HEK293T (cell line): ENCODE data around the gene MFNG.
"Not testable (repeated sequence)": the region's sequence is repeated elsewhere in the genome, so short reads cannot be mapped to it uniquely, and the experiment has no call there.

Experiments
- CTCF ChIA-PET: fragments of 350-600 bp; formaldehyde crosslinking; extraction: SDS; loops from one replicate; lab custom pipeline; 2021; ENCODE audit warnings: antibody characterized with exemption, inconsistent platforms; lab: Yijun Ruan, JAX
- POLR2A ChIA-PET: fragments of 350-600 bp; formaldehyde crosslinking; extraction: SDS; loops from one replicate; lab custom pipeline; 2020; ENCODE audit warnings: antibody characterized with exemption, inconsistent platforms; lab: Yijun Ruan, JAX
- DNase-seq: peaks from one replicate; pipeline ENCODE4 v3.0.0; 2012; ENCODE audit warnings: mixed read lengths; ENCODE audit errors: extremely low spot score
- ARNT ChIP-seq: fragments of 450-650 bp; IDR thresholded peaks from 2 replicates; pipeline ENCODE4 v1.6.1; 2017; ENCODE audit warnings: mild to moderate bottlenecking
- BHLHE40 ChIP-seq: fragments of 450-650 bp; IDR thresholded peaks from 2 replicates; pipeline ENCODE4 v1.6.1; 2016; ENCODE audit warnings: mild to moderate bottlenecking, moderate library complexity, borderline replicate concordance
- CTBP1 ChIP-seq: fragments of 450-650 bp; IDR thresholded peaks from 2 replicates; pipeline ENCODE4 v1.6.1; 2016; ENCODE audit warnings: borderline replicate concordance
- ELF4 ChIP-seq: fragments of 450-650 bp; IDR thresholded peaks from 2 replicates; pipeline ENCODE4 v1.6.1; 2017; ENCODE audit warnings: antibody characterized with exemption
- FOXA1 ChIP-seq: fragments of 450-650 bp; IDR thresholded peaks from 2 replicates; pipeline ENCODE4 v1.6.1; 2016; ENCODE audit warnings: mild to moderate bottlenecking
- FOXK2 ChIP-seq: fragments of 450-650 bp; IDR thresholded peaks from 2 replicates; pipeline ENCODE4 v1.6.1; 2016; ENCODE audit warnings: mild to moderate bottlenecking
- FOXM1 ChIP-seq: fragments of 450-650 bp; IDR thresholded peaks from 2 replicates; pipeline ENCODE4 v1.6.1; 2017; ENCODE audit warnings: mild to moderate bottlenecking, borderline replicate concordance
- HDGF ChIP-seq: fragments of 450-650 bp; IDR thresholded peaks from 2 replicates; pipeline ENCODE4 v1.6.1; 2017; ENCODE audit warnings: antibody characterized with exemption, borderline replicate concordance
- L3MBTL2 ChIP-seq: fragments of 450-650 bp; conservative IDR thresholded peaks from 2 replicates; pipeline ENCODE4 v1.6.1; 2016; ENCODE audit warnings: mild to moderate bottlenecking
- LEF1 ChIP-seq: fragments of 450-650 bp; IDR thresholded peaks from 2 replicates; pipeline ENCODE4 v1.6.1; 2017; ENCODE audit warnings: mild to moderate bottlenecking, borderline replicate concordance
- NFRKB ChIP-seq: fragments of 450-650 bp; IDR thresholded peaks from 2 replicates; pipeline ENCODE4 v1.6.1; 2016; ENCODE audit warnings: mild to moderate bottlenecking, moderate library complexity
- PKNOX1 ChIP-seq: fragments of 450-650 bp; IDR thresholded peaks from 2 replicates; pipeline ENCODE4 v1.6.1; 2016
- SP1 ChIP-seq: fragments of 450-650 bp; IDR thresholded peaks from 2 replicates; pipeline ENCODE4 v1.6.1; 2017
- SUZ12 ChIP-seq: fragments of 450-650 bp; IDR thresholded peaks from 2 replicates; pipeline ENCODE4 v1.6.1; 2016; ENCODE audit warnings: mild to moderate bottlenecking
- TARDBP ChIP-seq: fragments of 450-650 bp; IDR thresholded peaks from 2 replicates; pipeline ENCODE4 v1.6.1; 2016
- ZNF384 ChIP-seq: fragments of 450-650 bp; IDR thresholded peaks from 2 replicates; pipeline ENCODE4 v1.6.1; 2016

MFNG gene

DNA sequence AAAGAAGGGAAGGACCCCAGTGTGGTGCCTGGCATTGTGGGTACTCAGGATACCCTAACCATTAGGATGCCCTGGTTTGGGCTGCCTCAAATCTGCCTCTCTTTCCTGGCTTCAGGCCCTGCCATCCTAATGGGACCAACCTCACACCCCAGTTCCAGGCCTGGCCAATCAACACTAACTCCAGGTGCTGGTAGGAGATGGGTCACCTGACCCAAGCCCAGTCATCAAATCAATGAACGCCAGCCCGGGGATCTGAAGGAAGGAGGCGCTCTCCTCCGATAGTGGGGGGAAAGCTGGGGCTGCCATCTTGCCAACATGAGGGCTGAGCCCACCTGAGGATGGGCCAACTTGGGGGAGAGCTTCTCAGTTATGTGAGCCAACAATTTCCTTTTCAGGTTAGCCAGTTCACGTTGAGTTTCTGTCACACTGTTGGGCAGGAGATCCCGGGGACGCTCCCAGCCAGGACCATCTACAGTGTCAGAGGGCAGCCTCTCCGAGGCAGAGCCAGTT, 12.7 kb downstream of the MFNG start:
- POLR2A ChIA-PET = no interaction called here
- DNase-seq = no peak
- TF ChIP-seq SUZ12 (no peak), BHLHE40 (no peak), FOXK2 (no peak), FOXM1 (no peak), ELF4 (no peak), ZNF384 (no peak), L3MBTL2 (no peak), CTBP1 (no peak)
- CTCF ChIA-PET = interaction anchor here (0.9 to 2.8 kb wide), 3 partner anchors 17 to 85 kb away, joined by 3 to 14 read pairs (median 3); no protein-coding TSS in a partner anchor

DNA sequence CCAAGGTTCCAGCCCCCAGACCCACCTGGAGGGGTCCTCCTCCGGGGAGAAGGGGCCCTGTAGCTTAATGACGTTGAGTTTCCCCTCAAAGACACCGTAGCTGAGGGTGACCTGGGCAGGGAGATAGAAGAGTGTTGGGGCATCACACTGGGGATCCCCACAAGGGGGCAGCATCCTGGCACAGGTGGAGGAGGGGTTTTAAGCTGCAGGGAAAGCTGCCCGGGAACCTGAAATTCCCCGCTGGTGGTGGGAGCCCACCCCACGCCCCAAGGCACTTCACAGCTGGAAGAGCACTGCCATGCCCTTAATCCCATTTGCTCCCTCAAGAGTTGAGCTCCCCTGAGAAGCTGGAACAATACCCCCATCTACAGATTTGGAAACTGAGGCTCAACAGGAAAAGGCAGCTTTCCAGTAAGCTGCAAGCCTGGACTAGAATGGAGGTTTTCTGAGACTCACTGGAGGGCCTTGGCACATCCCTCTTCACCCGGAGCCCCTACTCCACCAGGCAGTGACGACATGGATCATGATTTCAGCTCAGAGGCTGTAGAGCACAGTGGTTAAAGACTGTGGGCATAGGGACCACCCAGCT, 13.7 kb downstream of the MFNG start:
- POLR2A ChIA-PET = interaction anchor here (1.1 kb wide), 1 partner anchor 120 kb away, joined by 3 read pairs; no protein-coding TSS in a partner anchor
- no peak for TF ChIP-seq PKNOX1
- TF ChIP-seq ELF4 = no peak
- no peak for TF ChIP-seq BHLHE40
- TF ChIP-seq FOXK2 = no peak
- TF ChIP-seq SP1 = no peak
- no peak for TF ChIP-seq NFRKB
- no peak for TF ChIP-seq FOXA1
- no peak for TF ChIP-seq LEF1
- TF ChIP-seq HDGF = no peak
- no peak for TF ChIP-seq ZNF384
- no peak for TF ChIP-seq TARDBP
- no peak for TF ChIP-seq FOXM1
- no peak for TF ChIP-seq ARNT
- no peak for TF ChIP-seq SUZ12
- no peak for TF ChIP-seq L3MBTL2
- no peak for TF ChIP-seq CTBP1
- peak; percentile 71 for DNase-seq
- CTCF ChIA-PET = interaction anchor here (0.5 to 2.8 kb wide), 19 partner anchors 9 to 212 kb away, joined by 3 to 14 read pairs (median 3); partner anchors contain the start of genes CARD10 and MFNG

DNA sequence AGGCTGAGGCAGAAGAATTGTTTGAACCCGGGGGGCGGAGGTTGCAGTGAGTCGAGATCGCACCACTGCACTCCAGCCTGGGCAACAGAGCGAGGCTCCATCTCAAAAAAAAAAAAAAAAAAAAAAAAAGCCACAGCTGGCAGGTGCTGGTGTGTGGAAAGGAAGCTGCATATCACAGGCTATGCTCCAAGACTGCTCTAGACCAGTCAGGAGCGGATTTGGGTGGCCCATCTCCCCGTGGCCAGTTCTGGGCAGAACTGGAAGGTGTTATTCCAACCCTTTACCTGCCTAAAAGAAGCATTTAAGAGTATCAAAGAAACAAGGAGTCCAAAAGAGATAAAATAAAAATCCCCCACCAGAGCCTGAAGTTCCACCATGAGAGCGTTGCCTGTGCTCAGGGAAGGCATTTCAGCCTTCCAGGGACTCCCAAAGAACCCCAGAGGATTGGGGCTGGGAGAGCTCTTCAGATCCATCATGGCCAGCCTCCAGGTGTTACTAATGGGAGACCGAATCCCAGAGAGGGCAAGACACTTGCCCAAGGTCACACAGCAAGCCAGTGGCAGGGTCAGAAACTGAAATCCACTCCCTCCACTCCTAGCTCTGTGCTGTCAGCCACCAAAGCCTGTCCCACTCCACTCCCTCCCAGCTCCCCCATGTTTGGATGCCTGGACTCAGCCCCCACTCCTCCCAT, 14.3 kb downstream of the MFNG start:
- no peak for DNase-seq
- POLR2A ChIA-PET = interaction anchor here (1.1 kb wide), 1 partner anchor 121 kb away, joined by 3 read pairs; no protein-coding TSS in a partner anchor
- CTCF ChIA-PET = interaction anchor here (0.6 to 2.8 kb wide), 13 partner anchors 9 to 211 kb away, joined by 3 to 14 read pairs (median 6); partner anchors contain the start of genes CARD10 and MFNG
- no peak for TF ChIP-seq PKNOX1
- TF ChIP-seq BHLHE40 = no peak
- no peak for TF ChIP-seq NFRKB
- TF ChIP-seq ZNF384 = peak; percentile 11; the same call in 1 of the 2 replicates
- no peak for TF ChIP-seq FOXM1
- no peak for TF ChIP-seq L3MBTL2

- TF ChIP-seq ELF4 (no peak), ZNF384 (no peak), LEF1 (no peak), HDGF (no peak), FOXM1 (no peak), NFRKB (no peak), SUZ12 (no peak)
- no peak for DNase-seq
- POLR2A ChIA-PET = no interaction called here
- CTCF ChIA-PET = no interaction called here
Measured at GRCh38 chr22:37470087-37470445, 16.1 kb downstream of the MFNG start.

DNA sequence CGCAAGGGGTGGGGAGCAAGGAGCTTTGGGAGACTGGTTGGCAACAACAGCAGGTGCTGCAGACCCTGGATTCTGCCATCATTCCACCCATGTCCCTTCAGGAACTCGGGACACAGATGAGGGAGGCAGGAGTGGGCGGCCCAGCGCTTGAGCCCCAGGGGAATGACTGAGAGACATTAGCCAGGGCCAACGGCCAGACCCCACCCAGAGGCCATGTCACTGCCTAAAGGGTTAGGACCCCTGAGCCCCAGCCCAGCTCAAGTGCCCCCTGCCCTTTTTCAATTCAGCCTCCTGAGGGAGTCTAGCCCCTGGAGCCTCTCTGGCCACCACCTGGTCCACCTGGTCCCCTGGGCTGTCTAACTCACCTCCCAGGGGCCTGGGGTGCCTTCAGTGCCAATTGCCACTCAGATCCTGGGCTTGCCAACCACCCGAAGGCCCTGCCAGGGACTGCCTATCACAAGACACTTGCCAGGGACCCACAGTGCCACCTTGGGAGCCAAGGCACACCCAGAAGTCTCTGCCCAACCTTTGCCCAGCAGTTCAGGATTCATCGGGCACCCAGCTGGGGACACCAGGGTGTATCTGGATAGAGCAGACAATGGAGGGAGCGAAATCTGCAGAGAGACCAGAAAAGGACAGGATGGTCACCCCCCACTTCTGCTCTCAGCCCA, 16.6 kb downstream of the MFNG start:
- ChIA-PET POLR2A (no interaction called here), CTCF (no interaction called here)
- TF ChIP-seq SUZ12 = no peak
- no peak for DNase-seq

DNA sequence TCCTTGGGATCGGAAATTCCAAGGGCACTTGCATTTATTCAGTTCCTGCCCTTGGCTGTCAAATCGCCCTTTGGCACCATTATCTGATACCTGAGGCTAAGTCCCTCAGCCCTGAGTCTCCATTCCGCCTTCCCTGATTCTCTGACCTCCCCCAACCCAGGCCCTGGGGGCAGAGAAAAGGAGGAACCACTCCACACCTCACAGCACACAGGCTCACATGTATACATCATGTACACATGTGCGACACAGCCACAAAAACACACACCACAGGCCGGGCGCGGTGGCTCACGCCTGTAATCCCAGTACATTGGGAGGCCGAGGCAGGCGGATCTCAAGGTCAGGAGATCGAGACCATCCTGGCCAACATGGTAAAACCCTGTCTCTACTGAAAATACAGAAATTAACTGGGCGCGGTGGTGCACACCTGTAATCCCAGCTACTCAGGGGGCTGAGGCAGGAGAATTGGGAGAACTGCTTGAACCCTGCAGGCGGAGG, 17.9 kb downstream of the MFNG start:
- CTCF ChIA-PET, POLR2A ChIA-PET, DNase-seq: not testable (repeated sequence)

DNA sequence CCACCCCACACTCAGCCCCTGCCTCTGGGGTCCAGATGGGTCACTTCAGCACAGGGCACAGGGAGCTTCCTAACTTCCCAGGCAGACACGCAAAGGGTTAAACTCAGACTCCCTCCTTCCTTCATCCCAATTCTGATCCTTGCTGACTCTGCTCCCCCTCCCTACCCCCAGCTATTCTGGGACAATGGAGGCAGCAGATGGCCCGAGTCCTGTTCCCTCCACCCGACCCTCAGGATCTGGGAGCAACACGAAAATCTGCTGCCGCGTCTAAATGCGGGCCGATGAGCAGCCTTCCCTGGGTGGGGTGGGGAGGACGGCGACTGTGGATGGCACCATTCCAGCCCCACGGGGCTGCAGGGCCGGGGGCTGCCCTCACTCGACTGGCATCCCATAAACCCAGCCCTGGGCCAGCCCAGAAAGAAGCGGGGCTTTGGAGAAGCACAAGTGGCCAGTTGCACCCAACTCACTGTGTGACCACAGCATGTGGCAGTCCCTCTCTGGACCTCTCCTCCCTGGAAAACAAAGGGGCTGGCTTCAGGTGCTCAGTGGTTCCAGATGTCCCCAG, 18.7 kb downstream of the MFNG start:
- TF ChIP-seq SUZ12 = no peak
- TF ChIP-seq BHLHE40 = no peak
- no peak for TF ChIP-seq ZNF384
- POLR2A ChIA-PET = no interaction called here
- CTCF ChIA-PET = no interaction called here
- DNase-seq = no peak
